HEK293 (cell line): ENCODE data around the gene CHST9.

Experiments used
- CTCF ChIA-PET: fragments of 350-600 bp; formaldehyde crosslinking; extraction: SDS; loops from one replicate; lab custom pipeline; 2021; ENCODE audit warnings: antibody characterized with exemption; lab: Yijun Ruan, JAX
- POLR2A ChIA-PET: fragments of 300-600 bp; formaldehyde crosslinking; extraction: SDS; loops from one replicate; lab custom pipeline; 2020; ENCODE audit warnings: antibody characterized with exemption, inconsistent platforms; lab: Yijun Ruan, JAX
- H3K27ac ChIP-seq: fragments of 200-500 bp; sonication (Bioruptor generic); 2 replicates; pipeline ENCODE4 v1.5.1; 2014; ENCODE audit warnings: low read depth, low read length, control low read depth, inconsistent platforms; ENCODE audit errors: extremely low read depth
- H3K36me3 ChIP-seq, 2 experiments: fragments of 200-500 bp in 1 of 2; sonication (Bioruptor generic) in 1 of 2; 1 replicate in 1 of 2; 2 replicates in 1 of 2; pipeline ENCODE4 v1.5.1; 2014 to 2017; ENCODE audit warnings: inconsistent platforms in 2 of 2, low read length in 2 of 2; ENCODE audit not compliant: control insufficient read depth in 2 of 2, insufficient read depth in 1 of 2
- H3K4me1 ChIP-seq: fragments of 200-500 bp; sonication (Bioruptor generic); 2 replicates; pipeline ENCODE4 v1.5.1; 2014; ENCODE audit warnings: mild to moderate bottlenecking, low read length, inconsistent platforms; ENCODE audit not compliant: control insufficient read depth, insufficient read depth
- H3K4me3 ChIP-seq: 2 replicates; pipeline ENCODE4 v1.5.1; 2011; ENCODE audit warnings: low read depth, mild to moderate bottlenecking, control low read depth, low read length, moderate library complexity
- H3K9me3 ChIP-seq: fragments of 200-500 bp; sonication (Bioruptor generic); 2 replicates; pipeline ENCODE4 v1.5.1; 2014; ENCODE audit warnings: low read depth, low read length, inconsistent platforms; ENCODE audit not compliant: control insufficient read depth, insufficient read depth
- BCL11A ChIP-seq: fragments of 450-650 bp; formaldehyde crosslinking; IDR thresholded peaks from 2 replicates; pipeline ENCODE4 v1.5.1; 2016; ENCODE audit warnings: low read depth, missing biosample characterization, missing genetic modification characterization
- EGR2 ChIP-seq: fragments of 450-650 bp; formaldehyde crosslinking; IDR thresholded peaks from 2 replicates; pipeline ENCODE4 v1.5.1; 2016; ENCODE audit warnings: low read depth, missing biosample characterization, missing genetic modification characterization
- GLIS2 ChIP-seq: fragments of 450-650 bp; formaldehyde crosslinking; IDR thresholded peaks from 2 replicates; pipeline ENCODE4 v1.5.1; 2016; ENCODE audit warnings: missing biosample characterization, missing genetic modification characterization
- REPIN1 ChIP-seq: fragments of 450-650 bp; formaldehyde crosslinking; IDR thresholded peaks from 2 replicates; pipeline ENCODE4 v1.5.1; 2017; ENCODE audit warnings: missing biosample characterization, missing genetic modification characterization, low read depth
- SP2 ChIP-seq: fragments of 450-650 bp; formaldehyde crosslinking; IDR thresholded peaks from 2 replicates; pipeline ENCODE4 v1.5.1; 2016; ENCODE audit warnings: missing biosample characterization, missing genetic modification characterization
- SP3 ChIP-seq: fragments of 450-650 bp; formaldehyde crosslinking; IDR thresholded peaks from 2 replicates; pipeline ENCODE4 v1.5.1; 2016; ENCODE audit warnings: missing biosample characterization, missing genetic modification characterization
- ZBTB1 ChIP-seq: fragments of 450-650 bp; formaldehyde crosslinking; IDR thresholded peaks from 2 replicates; pipeline ENCODE4 v1.5.1; 2016; ENCODE audit warnings: missing biosample characterization, missing genetic modification characterization
- ZFHX2 ChIP-seq: fragments of 450-650 bp; formaldehyde crosslinking; conservative IDR thresholded peaks from 2 replicates; pipeline ENCODE4 v1.5.1; 2016; ENCODE audit warnings: missing biosample characterization, missing genetic modification characterization
- ZNF146 ChIP-seq: fragments of 450-650 bp; formaldehyde crosslinking; IDR thresholded peaks from 2 replicates; pipeline ENCODE4 v1.5.1; 2016; ENCODE audit warnings: missing biosample characterization, missing genetic modification characterization
- ZNF174 ChIP-seq: fragments of 450-650 bp; formaldehyde crosslinking; IDR thresholded peaks from 2 replicates; pipeline ENCODE4 v1.5.0; 2017; ENCODE audit warnings: missing biosample characterization, mild to moderate bottlenecking, missing genetic modification characterization
- ZNF2 ChIP-seq: fragments of 450-650 bp; formaldehyde crosslinking; IDR thresholded peaks from 2 replicates; pipeline ENCODE4 v1.5.1; 2016; ENCODE audit warnings: missing biosample characterization, missing genetic modification characterization
- ZNF202 ChIP-seq: fragments of 450-650 bp; formaldehyde crosslinking; IDR thresholded peaks from 2 replicates; pipeline ENCODE4 v1.5.1; 2016; ENCODE audit warnings: missing biosample characterization, missing genetic modification characterization, borderline replicate concordance
- ZNF391 ChIP-seq: fragments of 450-650 bp; formaldehyde crosslinking; IDR thresholded peaks from 2 replicates; pipeline ENCODE4 v1.5.1; 2016; ENCODE audit warnings: low read depth, missing biosample characterization, missing genetic modification characterization, borderline replicate concordance
- ZNF548 ChIP-seq: fragments of 450-650 bp; formaldehyde crosslinking; IDR thresholded peaks from 2 replicates; pipeline ENCODE4 v1.5.1; 2016; ENCODE audit warnings: missing biosample characterization, missing genetic modification characterization
- ZNF549 ChIP-seq: fragments of 450-650 bp; IDR thresholded peaks from 2 replicates; pipeline ENCODE4 v1.5.1; 2018; ENCODE audit warnings: missing biosample characterization, missing genetic modification characterization, mild to moderate bottlenecking, inconsistent platforms, moderate library complexity
- ZNF596 ChIP-seq: fragments of 450-650 bp; IDR thresholded peaks from 2 replicates; pipeline ENCODE4 v1.5.0; 2018; ENCODE audit warnings: missing biosample characterization, mild to moderate bottlenecking, missing genetic modification characterization, moderate library complexity
- ZSCAN23 ChIP-seq: fragments of 450-650 bp; formaldehyde crosslinking; IDR thresholded peaks from 2 replicates; pipeline ENCODE4 v1.5.1; 2016; ENCODE audit warnings: missing biosample characterization, missing genetic modification characterization
- TF ChIP-seq, protein P1 (sequence below): fragments of 450-650 bp; formaldehyde crosslinking; IDR thresholded peaks from 2 replicates; pipeline ENCODE4 v1.5.1; 2017; ENCODE audit warnings: missing biosample characterization, missing genetic modification characterization
- TF ChIP-seq, protein P2 (sequence below): fragments of 450-650 bp; IDR thresholded peaks from 2 replicates; pipeline ENCODE4 v1.5.1; 2018; ENCODE audit warnings: missing biosample characterization, missing genetic modification characterization
- TF ChIP-seq, protein P3 (sequence below): fragments of 450-650 bp; formaldehyde crosslinking; IDR thresholded peaks from 2 replicates; pipeline ENCODE4 v1.5.1; 2016; ENCODE audit warnings: missing biosample characterization, missing genetic modification characterization
- TF ChIP-seq, protein P4 (sequence below): fragments of 450-650 bp; formaldehyde crosslinking; conservative IDR thresholded peaks from 2 replicates; pipeline ENCODE4 v1.5.1; 2016; ENCODE audit warnings: low read depth, missing biosample characterization, missing genetic modification characterization

CHST9 gene

DNA sequence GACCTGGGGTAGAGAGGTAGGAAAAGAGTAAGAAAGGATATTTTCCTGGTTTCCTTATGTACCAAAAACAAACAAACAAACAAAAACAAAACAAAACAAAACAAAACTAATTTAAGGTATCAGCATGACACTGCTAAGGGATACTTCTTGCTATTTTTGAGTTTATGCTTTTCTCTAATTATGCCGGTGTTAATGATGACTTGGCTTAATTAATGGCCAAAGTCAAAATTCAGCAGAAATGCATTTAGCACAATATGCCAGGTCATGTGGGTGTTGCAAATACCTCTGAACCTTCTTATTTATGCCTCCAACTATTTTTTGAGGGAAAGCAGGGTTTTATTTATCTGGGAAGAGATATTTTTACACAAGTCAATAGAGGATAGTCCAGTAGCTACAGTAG lies 3.2 kb upstream of the CHST9 start (continued):
- TF ChIP-seq, protein P1, sequence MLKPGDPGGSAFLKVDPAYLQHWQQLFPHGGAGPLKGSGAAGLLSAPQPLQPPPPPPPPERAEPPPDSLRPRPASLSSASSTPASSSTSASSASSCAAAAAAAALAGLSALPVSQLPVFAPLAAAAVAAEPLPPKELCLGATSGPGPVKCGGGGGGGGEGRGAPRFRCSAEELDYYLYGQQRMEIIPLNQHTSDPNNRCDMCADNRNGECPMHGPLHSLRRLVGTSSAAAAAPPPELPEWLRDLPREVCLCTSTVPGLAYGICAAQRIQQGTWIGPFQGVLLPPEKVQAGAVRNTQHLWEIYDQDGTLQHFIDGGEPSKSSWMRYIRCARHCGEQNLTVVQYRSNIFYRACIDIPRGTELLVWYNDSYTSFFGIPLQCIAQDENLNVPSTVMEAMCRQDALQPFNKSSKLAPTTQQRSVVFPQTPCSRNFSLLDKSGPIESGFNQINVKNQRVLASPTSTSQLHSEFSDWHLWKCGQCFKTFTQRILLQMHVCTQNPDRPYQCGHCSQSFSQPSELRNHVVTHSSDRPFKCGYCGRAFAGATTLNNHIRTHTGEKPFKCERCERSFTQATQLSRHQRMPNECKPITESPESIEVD (tag by site-specific recombination): no peak
- TF ChIP-seq ZNF174 (tag by site-specific recombination): no peak
- no peak for TF ChIP-seq ZSCAN23 (tag by site-specific recombination)
- TF ChIP-seq SP3 (tag by site-specific recombination): no peak

DNA sequence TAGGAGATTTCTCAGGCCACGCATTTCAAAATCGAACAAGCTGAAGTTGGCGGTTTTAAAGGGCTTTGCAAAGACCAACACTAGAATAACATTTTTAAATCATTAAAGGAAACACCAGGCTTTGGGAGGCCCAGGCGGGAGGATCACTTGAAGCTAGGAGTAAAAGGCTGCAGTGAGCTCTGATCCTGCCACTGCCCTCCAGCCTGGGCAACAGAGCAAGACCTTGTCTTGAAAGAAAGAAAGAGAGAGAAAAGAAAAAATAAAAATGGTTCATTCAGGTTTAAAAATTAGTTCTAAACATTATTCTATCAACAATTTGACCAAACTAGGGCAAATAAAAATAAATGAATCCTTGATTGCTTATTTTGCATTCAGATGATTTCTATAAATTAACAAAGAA lies 789 bp upstream of the CHST9 start:
- Histone ChIP-seq H3K4me3 (no peak overlapping the region), H3K9me3 (no peaks in the 10 kb centered on the region)
- TF ChIP-seq, protein P2, sequence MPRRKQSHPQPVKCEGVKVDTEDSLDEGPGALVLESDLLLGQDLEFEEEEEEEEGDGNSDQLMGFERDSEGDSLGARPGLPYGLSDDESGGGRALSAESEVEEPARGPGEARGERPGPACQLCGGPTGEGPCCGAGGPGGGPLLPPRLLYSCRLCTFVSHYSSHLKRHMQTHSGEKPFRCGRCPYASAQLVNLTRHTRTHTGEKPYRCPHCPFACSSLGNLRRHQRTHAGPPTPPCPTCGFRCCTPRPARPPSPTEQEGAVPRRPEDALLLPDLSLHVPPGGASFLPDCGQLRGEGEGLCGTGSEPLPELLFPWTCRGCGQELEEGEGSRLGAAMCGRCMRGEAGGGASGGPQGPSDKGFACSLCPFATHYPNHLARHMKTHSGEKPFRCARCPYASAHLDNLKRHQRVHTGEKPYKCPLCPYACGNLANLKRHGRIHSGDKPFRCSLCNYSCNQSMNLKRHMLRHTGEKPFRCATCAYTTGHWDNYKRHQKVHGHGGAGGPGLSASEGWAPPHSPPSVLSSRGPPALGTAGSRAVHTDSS (tag by site-specific recombination): no peak
- TF ChIP-seq ZNF548 (tag by site-specific recombination) (no peak), REPIN1 (tag by site-specific recombination) (no peak), ZBTB1 (no peak), ZNF596 (no peak), ZNF146 (tag by site-specific recombination) (no peak), BCL11A (no peak), EGR2 (tag by site-specific recombination) (no peak), ZNF2 (no peak), ZNF391 (tag by site-specific recombination) (no peak), SP2 (no peak)
- TF ChIP-seq, all 188 proteins: peak for 0
- ChIA-PET POLR2A (no interaction called here), CTCF (no interaction called here)
- Histone ChIP-seq H3K27ac (no peak overlapping the region), H3K36me3 (no peaks in the 10 kb centered on the region), H3K4me1 (no peaks in the 10 kb centered on the region)

DNA sequence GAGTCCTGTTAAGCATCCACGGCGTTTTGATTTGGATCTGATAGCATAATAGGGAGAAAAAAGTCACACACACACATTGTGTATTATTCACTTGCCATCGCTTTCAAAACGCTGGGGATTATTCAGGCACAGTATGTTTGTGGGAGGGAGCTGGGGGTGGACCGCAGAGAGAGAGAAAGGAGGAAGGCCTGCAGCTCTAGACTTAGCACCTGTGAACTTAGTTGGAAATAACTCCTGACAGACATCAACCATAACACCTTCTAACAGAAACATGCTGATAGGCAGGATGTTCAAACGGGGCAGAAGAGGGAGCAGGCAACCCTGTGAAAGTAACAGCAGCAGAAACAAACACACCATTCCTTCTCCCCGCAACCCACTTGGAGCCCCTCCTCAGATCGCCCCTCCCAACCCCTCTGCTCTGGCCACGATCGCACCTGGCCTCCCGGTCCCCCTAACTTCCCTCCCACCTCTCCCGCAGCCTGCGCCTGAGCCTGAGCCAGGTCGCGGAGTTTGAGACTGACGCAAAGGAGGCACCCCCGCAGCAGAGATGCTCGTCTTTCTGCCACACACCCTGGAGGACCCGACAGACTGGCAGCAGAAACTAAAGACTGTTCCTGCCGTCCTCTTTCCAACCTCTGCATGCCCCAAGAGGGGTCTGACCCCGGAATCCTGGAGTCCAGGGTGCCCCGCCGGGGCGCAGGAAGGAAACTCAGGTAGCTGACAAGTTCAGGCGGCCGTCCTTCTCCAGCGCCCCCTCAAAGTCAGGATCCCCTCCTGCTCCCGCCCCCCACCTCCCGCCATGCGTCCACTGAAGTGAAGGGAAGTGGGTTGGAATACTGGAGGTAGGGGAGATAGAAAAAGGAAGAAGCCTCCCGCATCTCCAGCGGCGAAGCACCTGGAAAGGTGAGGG lies 738 bp downstream of the CHST9 start:
- Histone ChIP-seq H3K36me3 (no peaks in the 10 kb centered on the region), H3K4me3 (peak overlapping the region; percentile 55), H3K27ac (no peak overlapping the region), H3K4me1 (no peaks in the 10 kb centered on the region), H3K9me3 (no peaks in the 10 kb centered on the region)
- CTCF ChIA-PET: no interaction called here
- POLR2A ChIA-PET: interaction anchor here (0.6 kb wide), 1 partner anchor 1179 kb away, joined by 5 read pairs; no protein-coding TSS in a partner anchor
- TF ChIP-seq EGR2 (tag by site-specific recombination): 0 out of 2 replicates have a peak, but pooled peaks have one; percentile 5
- TF ChIP-seq, protein P3, sequence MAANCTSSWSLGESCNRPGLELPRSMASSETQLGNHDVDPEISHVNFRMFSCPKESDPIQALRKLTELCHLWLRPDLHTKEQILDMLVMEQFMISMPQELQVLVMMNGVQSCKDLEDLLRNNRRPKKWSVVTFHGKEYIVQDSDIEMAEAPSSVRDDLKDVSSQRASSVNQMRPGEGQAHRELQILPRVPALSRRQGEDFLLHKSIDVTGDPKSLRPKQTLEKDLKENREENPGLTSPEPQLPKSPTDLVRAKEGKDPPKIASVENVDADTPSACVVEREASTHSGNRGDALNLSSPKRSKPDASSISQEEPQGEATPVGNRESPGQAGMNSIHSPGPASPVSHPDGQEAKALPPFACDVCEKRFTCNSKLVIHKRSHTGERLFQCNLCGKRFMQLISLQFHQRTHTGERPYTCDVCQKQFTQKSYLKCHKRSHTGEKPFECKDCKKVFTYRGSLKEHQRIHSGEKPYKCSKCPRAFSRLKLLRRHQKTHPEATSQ (tag by site-specific recombination): no peak
- peak; percentile 44; the same call in 1 of the 2 replicates for TF ChIP-seq GLIS2 (tag by site-specific recombination)
- 0 out of 2 replicates have a peak, but pooled peaks have one; percentile 40 for TF ChIP-seq SP3 (tag by site-specific recombination)
- 0 out of 2 replicates have a peak, but pooled peaks have one; percentile 26 for TF ChIP-seq ZFHX2 (tag by site-specific recombination)
- TF ChIP-seq, protein P2 (tag by site-specific recombination): no peak
- TF ChIP-seq ZNF202 (tag by site-specific recombination): no peak
- TF ChIP-seq, protein P4, sequence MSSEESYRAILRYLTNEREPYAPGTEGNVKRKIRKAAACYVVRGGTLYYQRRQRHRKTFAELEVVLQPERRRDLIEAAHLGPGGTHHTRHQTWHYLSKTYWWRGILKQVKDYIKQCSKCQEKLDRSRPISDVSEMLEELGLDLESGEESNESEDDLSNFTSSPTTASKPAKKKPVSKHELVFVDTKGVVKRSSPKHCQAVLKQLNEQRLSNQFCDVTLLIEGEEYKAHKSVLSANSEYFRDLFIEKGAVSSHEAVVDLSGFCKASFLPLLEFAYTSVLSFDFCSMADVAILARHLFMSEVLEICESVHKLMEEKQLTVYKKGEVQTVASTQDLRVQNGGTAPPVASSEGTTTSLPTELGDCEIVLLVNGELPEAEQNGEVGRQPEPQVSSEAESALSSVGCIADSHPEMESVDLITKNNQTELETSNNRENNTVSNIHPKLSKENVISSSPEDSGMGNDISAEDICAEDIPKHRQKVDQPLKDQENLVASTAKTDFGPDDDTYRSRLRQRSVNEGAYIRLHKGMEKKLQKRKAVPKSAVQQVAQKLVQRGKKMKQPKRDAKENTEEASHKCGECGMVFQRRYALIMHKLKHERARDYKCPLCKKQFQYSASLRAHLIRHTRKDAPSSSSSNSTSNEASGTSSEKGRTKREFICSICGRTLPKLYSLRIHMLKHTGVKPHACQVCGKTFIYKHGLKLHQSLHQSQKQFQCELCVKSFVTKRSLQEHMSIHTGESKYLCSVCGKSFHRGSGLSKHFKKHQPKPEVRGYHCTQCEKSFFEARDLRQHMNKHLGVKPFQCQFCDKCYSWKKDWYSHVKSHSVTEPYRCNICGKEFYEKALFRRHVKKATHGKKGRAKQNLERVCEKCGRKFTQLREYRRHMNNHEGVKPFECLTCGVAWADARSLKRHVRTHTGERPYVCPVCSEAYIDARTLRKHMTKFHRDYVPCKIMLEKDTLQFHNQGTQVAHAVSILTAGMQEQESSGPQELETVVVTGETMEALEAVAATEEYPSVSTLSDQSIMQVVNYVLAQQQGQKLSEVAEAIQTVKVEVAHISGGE (tag by site-specific recombination): no peak
- TF ChIP-seq ZNF549 (tag by site-specific recombination): no peak
